HL-60 (cell line): Measurements from ENCODE around the gene SLC7A6.

Source experiments
- DNase-seq, 2 experiments: peaks; one replicate each; pipeline ENCODE4 v3.0.0-alpha.2; 2010 to 2020; ENCODE audit warnings: low read depth in 1 of 2, low spot score in 1 of 2
- H3K27ac ChIP-seq: fragments of 250-450 bp; sonication (Bioruptor Pico); replicated peaks from 2 replicates; pipeline ENCODE4 v1.5.1; 2020; ENCODE audit warnings: mild to moderate bottlenecking, moderate library complexity
- H3K27me3 ChIP-seq: fragments of 250-450 bp; sonication (Bioruptor Pico); 2 replicates; pipeline ENCODE4 v1.5.1; 2021; ENCODE audit warnings: mild to moderate bottlenecking, moderate library complexity; ENCODE audit not compliant: insufficient read depth, poor library complexity, severe bottlenecking
- H3K4me3 ChIP-seq: replicated peaks from 2 replicates; pipeline ENCODE4 v1.5.1; 2011; ENCODE audit warnings: mild to moderate bottlenecking, control low read depth, low read length; ENCODE audit not compliant: insufficient read depth
- CTCF ChIP-seq: IDR thresholded peaks from one replicate; pipeline ENCODE4 v1.5.1; 2011; ENCODE audit warnings: low read length, control low read depth, inconsistent platforms; ENCODE audit not compliant: insufficient read depth
- GABPA ChIP-seq: IDR thresholded peaks from 2 replicates; pipeline ENCODE4 v1.6.1; 2012; ENCODE audit warnings: low read depth
- POLR2AphosphoS5 ChIP-seq: IDR thresholded peaks from 2 replicates; pipeline ENCODE4 v1.6.1; 2012; ENCODE audit warnings: low read depth
- REST ChIP-seq: IDR thresholded peaks from 2 replicates; pipeline ENCODE4 v1.6.1; 2012; ENCODE audit warnings: low read depth; ENCODE audit not compliant: insufficient replicate concordance
- SPI1 ChIP-seq: IDR thresholded peaks from 2 replicates; pipeline ENCODE4 v1.6.1; 2012; ENCODE audit warnings: low read depth, mild to moderate bottlenecking, borderline replicate concordance

Gene SLC7A6

GRCh38 chr16:68250951-68251350 lies 13.4 kb upstream of the SLC7A6 start:
- TF ChIP-seq CTCF (no peak), GABPA (no peak), POLR2AphosphoS5 (no peak), SPI1 (no peak), REST (no peak)
- no peak overlapping the region for H3K27ac ChIP-seq
- H3K27me3 ChIP-seq, result no peaks in the 10 kb centered on the region
- no peak for DNase-seq
- H3K4me3 ChIP-seq, result no peak overlapping the region

GRCh38 chr16:68251832-68252231 lies 12.5 kb upstream of the SLC7A6 start:
- H3K27ac ChIP-seq, result no peak overlapping the region

GRCh38 chr16:68252383-68252782 lies 11.9 kb upstream of the SLC7A6 start:
- Histone ChIP-seq H3K27ac (no peak overlapping the region), H3K27me3 (no peaks in the 10 kb centered on the region), H3K4me3 (no peak overlapping the region)
- DNase-seq, result no peak
- TF ChIP-seq CTCF (no peak), GABPA (no peak), POLR2AphosphoS5 (no peak), SPI1 (no peak), REST (no peak)

More at GRCh38 chr16:68251832-68252231, 12.5 kb upstream of the SLC7A6 start:
- Histone ChIP-seq H3K27me3 (no peaks in the 10 kb centered on the region), H3K4me3 (no peak overlapping the region)
- DNase-seq, result no peak
- no peak for TF ChIP-seq CTCF
- no peak for TF ChIP-seq GABPA
- no peak for TF ChIP-seq SPI1
- TF ChIP-seq POLR2AphosphoS5, result no peak
- TF ChIP-seq REST, result no peak
